ENCODE measurements around the gene LITAFD.
"Not testable (repeated sequence)": the region's sequence is repeated elsewhere in the genome, so short reads cannot be mapped to it uniquely, and the experiment has no call there.

LITAFD gene

DNA sequence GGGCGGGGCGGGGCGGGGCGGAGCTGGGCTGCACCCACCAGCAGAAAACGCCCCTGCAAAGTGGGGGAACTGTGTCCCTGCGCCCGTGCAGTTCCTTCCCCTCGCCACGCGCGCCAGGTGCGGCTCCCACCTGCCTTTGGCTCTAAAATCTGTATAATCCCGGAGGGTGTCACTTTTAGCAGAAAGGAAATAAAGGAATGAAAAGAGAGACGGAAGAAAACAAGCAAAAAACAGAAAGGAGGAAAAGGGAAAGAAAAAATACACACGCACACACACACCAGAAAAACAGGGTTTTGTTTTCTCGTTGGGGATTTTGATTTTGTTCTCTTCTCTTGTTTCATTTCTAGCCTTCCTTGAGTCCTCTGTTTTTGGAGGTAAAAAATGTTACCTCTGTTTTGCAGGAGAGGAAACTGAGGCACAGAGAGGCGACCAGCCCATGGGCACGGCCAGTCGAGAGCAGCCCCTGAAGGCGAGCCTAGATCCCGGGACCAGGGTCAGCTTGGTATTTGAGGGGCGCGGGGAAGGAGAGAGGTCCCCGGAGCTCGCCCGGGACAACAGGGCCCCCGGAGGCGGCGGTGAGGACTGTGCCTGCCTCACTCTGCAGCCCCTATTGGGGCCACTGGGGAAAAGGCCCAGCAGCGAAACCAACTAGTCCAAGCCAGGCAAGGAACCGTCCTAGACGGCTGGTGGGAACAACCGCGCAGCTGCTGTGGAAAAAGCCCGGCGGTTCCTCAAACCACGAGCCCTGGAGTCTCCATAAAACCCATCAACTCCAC is 12.8 kb upstream of the LITAFD start:
- ATAC-seq = no peak
- TF ChIP-seq CSDC2 (CRISPR knock-in tag; IDR thresholded peaks at IDR 0.05) (no peak), ESRRG (CRISPR knock-in tag; IDR thresholded peaks at IDR 0.05) (no peak), ARNTL (CRISPR knock-in tag; IDR thresholded peaks at IDR 0.05; ENCODE audit: borderline replicate concordance, low read depth) (no peak), RARB (CRISPR knock-in tag; IDR thresholded peaks at IDR 0.05) (no peak), GLIS3 (CRISPR knock-in tag; IDR thresholded peaks at IDR 0.05) (no peak), TOX (CRISPR knock-in tag; IDR thresholded peaks at IDR 0.05; ENCODE audit: borderline replicate concordance) (no peak), SNAI2 (CRISPR knock-in tag; IDR thresholded peaks at IDR 0.05) (no peak), ISL1 (CRISPR knock-in tag; IDR thresholded peaks at IDR 0.05) (no peak)
- TF ChIP-seq, protein P1, sequence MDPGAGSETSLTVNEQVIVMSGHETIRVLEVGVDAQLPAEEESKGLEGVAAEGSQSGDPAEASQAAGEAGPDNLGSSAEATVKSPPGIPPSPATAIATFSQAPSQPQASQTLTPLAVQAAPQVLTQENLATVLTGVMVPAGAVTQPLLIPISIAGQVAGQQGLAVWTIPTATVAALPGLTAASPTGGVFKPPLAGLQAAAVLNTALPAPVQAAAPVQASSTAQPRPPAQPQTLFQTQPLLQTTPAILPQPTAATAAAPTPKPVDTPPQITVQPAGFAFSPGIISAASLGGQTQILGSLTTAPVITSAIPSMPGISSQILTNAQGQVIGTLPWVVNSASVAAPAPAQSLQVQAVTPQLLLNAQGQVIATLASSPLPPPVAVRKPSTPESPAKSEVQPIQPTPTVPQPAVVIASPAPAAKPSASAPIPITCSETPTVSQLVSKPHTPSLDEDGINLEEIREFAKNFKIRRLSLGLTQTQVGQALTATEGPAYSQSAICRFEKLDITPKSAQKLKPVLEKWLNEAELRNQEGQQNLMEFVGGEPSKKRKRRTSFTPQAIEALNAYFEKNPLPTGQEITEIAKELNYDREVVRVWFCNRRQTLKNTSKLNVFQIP (CRISPR knock-in tag; IDR thresholded peaks at IDR 0.05; ENCODE audit: borderline replicate concordance, low read depth) = no peak
- TF ChIP-seq, protein P2, sequence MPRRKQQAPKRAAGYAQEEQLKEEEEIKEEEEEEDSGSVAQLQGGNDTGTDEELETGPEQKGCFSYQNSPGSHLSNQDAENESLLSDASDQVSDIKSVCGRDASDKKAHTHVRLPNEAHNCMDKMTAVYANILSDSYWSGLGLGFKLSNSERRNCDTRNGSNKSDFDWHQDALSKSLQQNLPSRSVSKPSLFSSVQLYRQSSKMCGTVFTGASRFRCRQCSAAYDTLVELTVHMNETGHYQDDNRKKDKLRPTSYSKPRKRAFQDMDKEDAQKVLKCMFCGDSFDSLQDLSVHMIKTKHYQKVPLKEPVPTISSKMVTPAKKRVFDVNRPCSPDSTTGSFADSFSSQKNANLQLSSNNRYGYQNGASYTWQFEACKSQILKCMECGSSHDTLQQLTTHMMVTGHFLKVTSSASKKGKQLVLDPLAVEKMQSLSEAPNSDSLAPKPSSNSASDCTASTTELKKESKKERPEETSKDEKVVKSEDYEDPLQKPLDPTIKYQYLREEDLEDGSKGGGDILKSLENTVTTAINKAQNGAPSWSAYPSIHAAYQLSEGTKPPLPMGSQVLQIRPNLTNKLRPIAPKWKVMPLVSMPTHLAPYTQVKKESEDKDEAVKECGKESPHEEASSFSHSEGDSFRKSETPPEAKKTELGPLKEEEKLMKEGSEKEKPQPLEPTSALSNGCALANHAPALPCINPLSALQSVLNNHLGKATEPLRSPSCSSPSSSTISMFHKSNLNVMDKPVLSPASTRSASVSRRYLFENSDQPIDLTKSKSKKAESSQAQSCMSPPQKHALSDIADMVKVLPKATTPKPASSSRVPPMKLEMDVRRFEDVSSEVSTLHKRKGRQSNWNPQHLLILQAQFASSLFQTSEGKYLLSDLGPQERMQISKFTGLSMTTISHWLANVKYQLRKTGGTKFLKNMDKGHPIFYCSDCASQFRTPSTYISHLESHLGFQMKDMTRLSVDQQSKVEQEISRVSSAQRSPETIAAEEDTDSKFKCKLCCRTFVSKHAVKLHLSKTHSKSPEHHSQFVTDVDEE (CRISPR knock-in tag; IDR thresholded peaks at IDR 0.05) = no peak
- TF ChIP-seq, protein P3, sequence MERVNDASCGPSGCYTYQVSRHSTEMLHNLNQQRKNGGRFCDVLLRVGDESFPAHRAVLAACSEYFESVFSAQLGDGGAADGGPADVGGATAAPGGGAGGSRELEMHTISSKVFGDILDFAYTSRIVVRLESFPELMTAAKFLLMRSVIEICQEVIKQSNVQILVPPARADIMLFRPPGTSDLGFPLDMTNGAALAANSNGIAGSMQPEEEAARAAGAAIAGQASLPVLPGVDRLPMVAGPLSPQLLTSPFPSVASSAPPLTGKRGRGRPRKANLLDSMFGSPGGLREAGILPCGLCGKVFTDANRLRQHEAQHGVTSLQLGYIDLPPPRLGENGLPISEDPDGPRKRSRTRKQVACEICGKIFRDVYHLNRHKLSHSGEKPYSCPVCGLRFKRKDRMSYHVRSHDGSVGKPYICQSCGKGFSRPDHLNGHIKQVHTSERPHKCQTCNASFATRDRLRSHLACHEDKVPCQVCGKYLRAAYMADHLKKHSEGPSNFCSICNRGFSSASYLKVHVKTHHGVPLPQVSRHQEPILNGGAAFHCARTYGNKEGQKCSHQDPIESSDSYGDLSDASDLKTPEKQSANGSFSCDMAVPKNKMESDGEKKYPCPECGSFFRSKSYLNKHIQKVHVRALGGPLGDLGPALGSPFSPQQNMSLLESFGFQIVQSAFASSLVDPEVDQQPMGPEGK (CRISPR knock-in tag; IDR thresholded peaks at IDR 0.05; ENCODE audit: borderline replicate concordance) = no peak
- TF ChIP-seq, protein P4, sequence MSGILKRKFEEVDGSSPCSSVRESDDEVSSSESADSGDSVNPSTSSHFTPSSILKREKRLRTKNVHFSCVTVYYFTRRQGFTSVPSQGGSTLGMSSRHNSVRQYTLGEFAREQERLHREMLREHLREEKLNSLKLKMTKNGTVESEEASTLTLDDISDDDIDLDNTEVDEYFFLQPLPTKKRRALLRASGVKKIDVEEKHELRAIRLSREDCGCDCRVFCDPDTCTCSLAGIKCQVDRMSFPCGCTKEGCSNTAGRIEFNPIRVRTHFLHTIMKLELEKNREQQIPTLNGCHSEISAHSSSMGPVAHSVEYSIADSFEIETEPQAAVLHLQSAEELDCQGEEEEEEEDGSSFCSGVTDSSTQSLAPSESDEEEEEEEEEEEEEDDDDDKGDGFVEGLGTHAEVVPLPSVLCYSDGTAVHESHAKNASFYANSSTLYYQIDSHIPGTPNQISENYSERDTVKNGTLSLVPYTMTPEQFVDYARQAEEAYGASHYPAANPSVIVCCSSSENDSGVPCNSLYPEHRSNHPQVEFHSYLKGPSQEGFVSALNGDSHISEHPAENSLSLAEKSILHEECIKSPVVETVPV (CRISPR knock-in tag; IDR thresholded peaks at IDR 0.05) = no peak
- TF ChIP-seq, protein P5, sequence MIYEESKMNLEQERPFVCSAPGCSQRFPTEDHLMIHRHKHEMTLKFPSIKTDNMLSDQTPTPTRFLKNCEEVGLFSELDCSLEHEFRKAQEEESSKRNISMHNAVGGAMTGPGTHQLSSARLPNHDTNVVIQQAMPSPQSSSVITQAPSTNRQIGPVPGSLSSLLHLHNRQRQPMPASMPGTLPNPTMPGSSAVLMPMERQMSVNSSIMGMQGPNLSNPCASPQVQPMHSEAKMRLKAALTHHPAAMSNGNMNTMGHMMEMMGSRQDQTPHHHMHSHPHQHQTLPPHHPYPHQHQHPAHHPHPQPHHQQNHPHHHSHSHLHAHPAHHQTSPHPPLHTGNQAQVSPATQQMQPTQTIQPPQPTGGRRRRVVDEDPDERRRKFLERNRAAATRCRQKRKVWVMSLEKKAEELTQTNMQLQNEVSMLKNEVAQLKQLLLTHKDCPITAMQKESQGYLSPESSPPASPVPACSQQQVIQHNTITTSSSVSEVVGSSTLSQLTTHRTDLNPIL (CRISPR knock-in tag; IDR thresholded peaks at IDR 0.05; ENCODE audit: low read depth) = no peak

DNA sequence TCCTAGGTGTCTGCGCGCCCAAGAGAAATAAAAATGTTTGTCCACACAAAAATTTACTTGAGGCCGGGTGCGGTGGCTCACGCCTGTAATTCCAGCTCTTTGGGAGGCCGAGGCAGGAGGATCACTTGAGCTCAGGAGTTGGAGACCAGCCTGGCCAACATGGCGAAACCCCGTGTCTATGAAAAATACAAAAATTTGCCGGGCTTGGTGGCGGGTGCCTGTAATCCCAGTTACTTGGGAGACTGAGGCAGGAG is 12.2 kb upstream of the LITAFD start:
- not testable (repeated sequence) for ATAC-seq

DNA sequence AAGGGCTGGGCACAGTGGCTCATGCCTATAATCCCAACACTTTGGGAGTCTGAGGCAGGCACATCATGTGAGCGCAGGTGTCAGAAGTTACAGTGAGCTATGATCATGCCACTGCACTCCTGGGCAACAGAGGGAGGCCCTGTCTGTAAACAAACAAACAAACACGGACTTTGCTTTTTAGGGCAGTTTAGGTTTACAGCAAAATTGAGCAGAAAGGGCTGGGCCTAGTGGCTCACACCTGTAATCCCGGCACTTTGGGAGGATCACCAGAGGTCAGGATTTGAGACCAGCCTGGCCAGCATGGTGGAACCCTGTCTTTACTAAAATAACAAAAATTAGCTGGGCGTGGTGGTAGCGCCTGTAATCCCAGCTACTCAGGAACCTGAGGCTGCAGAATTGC is 10.1 kb upstream of the LITAFD start:
- no peak for ATAC-seq
- TF ChIP-seq ZNF565 (CRISPR knock-in tag; conservative IDR thresholded peaks at IDR 0.05; ENCODE audit: low read depth) = no peak
- TF ChIP-seq OSR1 (CRISPR knock-in tag; IDR thresholded peaks at IDR 0.05) = no peak
- TF ChIP-seq ARNTL (CRISPR knock-in tag; IDR thresholded peaks at IDR 0.05; ENCODE audit: borderline replicate concordance, low read depth) = no peak
- no peak for TF ChIP-seq ZNF8 (CRISPR knock-in tag; IDR thresholded peaks at IDR 0.05)
- TF ChIP-seq TCF4 (CRISPR knock-in tag; IDR thresholded peaks at IDR 0.05; ENCODE audit: borderline replicate concordance) = no peak
- no peak for TF ChIP-seq SNAI2 (CRISPR knock-in tag; IDR thresholded peaks at IDR 0.05)
- no peak for TF ChIP-seq TOX (CRISPR knock-in tag; IDR thresholded peaks at IDR 0.05; ENCODE audit: borderline replicate concordance)
- no peak for TF ChIP-seq BACH2 (CRISPR knock-in tag; IDR thresholded peaks at IDR 0.05; ENCODE audit: borderline replicate concordance)
- TF ChIP-seq, protein P3 (CRISPR knock-in tag; IDR thresholded peaks at IDR 0.05; ENCODE audit: borderline replicate concordance) = no peak
- no peak for TF ChIP-seq RARB (CRISPR knock-in tag; IDR thresholded peaks at IDR 0.05)
- TF ChIP-seq, protein P5 (CRISPR knock-in tag; IDR thresholded peaks at IDR 0.05; ENCODE audit: low read depth) = no peak
- TF ChIP-seq PPARA (CRISPR knock-in tag; IDR thresholded peaks at IDR 0.05; ENCODE audit: borderline replicate concordance) = no peak
- TF ChIP-seq ISL1 (CRISPR knock-in tag; IDR thresholded peaks at IDR 0.05) = no peak
- no peak for TF ChIP-seq CSDC2 (CRISPR knock-in tag; IDR thresholded peaks at IDR 0.05)
- no peak for TF ChIP-seq ZNF70 (CRISPR knock-in tag; IDR thresholded peaks at IDR 0.05)
- TF ChIP-seq, protein P2 (CRISPR knock-in tag; IDR thresholded peaks at IDR 0.05) = no peak
